Erythroblast (primary cell): ENCODE measurements around the gene PIEZO2.

Experiments
- DNase-seq, 2 experiments: peaks; one replicate each; lab custom pipeline; 2025; lab: John Stamatoyannopoulos, UW
- GATA1 ChIP-seq: IDR thresholded peaks from 2 replicates; pipeline ENCODE4 v1.6.1; 2011; ENCODE audit warnings: low read depth, mild to moderate bottlenecking, control low read depth, low read length, moderate library complexity
- POLR2A ChIP-seq: IDR thresholded peaks from 2 replicates; pipeline ENCODE4 v1.6.1; 2011; ENCODE audit warnings: mild to moderate bottlenecking, low read length

Gene PIEZO2

DNA sequence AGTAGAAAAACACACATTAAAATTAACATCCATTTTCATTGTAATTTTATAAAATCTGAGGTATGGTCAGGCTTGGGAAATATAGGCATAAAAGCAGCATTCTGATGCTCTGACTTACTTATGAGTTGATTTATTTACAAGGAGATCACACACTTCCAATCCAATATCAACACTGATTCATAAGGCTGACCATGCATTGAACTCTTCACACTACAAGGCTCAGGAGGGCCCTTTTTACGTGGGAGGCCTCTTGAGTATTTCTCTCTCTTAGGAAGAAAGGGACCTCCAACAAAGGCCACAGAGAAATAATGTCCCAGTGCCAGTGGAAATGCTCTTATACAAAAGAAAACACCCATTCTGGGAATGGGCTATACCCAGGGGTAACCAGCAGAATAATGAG lies 400.7 kb downstream of the PIEZO2 start:
- TF ChIP-seq POLR2A (no peak), GATA1 (no peak)

DNA sequence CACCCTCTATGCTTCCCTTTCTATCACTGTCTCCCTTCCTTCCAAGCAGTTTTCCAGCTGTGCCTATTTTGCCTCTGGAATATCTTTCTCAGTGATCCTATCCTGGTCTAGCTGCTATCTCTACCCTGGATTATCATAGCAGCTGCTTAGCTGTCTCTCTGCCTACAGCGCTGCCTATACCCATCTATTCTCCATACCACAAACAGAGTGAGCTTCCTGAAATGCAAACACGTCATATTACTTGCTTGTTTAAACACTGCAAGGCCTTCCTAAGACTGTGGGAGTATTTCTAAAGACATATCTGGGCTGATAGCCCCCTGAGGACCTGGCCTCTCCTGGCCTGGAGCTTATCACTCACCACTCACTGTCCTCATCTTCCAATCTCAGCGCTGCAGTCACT lies 403.4 kb downstream of the PIEZO2 start:
- no peak for TF ChIP-seq GATA1
- no peak for TF ChIP-seq POLR2A
- no peak for DNase-seq

More for the DNA sequence above, 400.7 kb downstream of the PIEZO2 start:
- DNase-seq, result no peak

DNA sequence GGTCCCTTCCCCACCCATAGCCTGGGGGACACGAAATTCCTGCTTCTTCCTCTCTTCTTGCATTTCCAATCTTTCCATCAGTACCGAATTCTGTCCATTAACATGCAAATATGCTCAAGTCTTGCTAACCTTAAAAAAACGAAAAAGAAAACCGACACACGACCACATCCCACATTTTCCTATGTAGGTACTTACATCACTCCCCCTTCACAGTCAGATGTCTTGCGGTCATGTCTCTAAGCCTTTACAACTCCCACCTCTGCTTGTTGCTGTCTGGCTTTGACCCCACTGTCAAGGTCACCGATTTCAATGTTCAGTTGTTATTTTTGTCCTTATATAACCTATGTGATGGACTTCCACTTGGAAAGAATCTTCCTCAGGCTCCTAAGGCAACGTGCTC lies 404.1 kb downstream of the PIEZO2 start:
- TF ChIP-seq GATA1 (no peak), POLR2A (no peak)
- DNase-seq, result no peak

DNA sequence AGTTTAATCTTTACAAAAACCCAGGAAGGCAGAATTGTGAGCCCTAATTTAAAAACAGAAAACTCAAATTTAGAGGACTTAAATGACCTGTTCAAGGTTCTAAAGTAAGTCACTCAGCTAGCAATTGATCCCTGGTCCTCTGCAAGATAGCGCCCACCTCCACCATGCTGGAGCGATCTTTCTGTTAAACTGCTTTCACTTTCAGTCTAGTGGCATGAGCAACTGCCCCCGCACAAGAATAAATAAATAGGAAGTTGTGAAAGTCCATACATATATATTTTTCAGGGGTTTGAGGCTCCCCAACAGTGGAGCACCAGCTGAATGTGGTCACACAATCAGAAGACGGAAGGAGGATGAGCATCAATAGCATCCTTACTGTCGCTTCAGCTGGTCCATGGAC lies 405.6 kb downstream of the PIEZO2 start:
- DNase-seq, result no peak
- TF ChIP-seq POLR2A (no peak), GATA1 (no peak)

DNA sequence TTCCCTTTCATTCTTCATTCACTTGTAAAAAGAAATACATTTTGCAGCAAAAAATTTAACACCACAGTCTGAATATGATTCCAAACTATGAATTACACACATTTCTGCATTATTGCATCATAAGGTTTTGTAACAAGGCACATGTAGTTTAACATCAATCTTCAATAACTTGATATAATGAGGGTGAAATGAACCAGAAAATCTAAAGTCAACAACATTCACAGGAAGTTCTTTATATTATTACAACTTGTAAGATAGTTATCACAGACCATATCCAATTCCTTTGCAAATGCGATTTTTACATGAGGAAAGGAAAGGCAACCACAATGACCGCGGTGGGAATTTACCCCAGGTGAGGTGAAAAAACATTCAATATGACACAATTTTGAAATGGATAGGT lies 410.2 kb downstream of the PIEZO2 start:
- TF ChIP-seq GATA1, result no peak
- no peak for TF ChIP-seq POLR2A
- DNase-seq, result peak in 1 of 2 experiments; percentile 39

DNA sequence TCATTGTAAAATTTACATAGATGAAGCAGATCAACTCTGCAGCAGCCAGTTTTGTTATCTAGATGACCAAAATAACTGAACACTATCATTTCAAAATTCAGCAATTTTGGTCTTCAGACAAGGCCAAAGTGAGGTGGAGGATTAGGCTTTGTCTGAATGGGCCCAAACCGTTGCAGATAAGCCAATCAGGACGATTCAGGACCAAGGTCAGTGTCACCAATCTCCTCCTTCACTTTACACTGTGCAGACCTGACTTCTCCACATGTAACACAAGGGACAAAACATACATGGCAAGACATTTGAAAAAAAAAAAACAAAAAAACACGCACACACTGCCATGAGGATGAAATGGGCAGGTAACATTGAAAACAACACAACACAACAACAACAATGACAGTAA lies 412.4 kb downstream of the PIEZO2 start:
- TF ChIP-seq POLR2A (no peak), GATA1 (no peak)

DNA sequence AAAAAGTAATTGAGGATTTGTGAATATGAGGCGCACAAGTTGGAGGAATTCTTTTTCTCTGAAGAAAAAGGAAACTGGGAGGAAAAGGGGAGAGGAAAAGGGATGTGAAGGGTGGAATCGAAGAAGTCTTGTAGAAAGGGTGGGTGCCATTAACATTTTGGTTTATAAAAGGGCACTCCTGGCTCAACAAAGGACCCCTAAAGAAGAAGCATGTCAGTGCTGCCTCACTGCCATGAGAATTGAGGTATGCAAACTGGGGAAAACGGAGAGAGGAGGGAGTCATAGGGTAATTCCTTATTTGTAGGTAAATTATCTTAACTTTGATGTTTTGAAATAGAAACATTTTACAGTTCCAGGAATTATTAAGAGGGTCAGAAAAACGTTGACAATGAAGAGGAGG lies 416.4 kb downstream of the PIEZO2 start:
- DNase-seq, result no peak
- no peak for TF ChIP-seq POLR2A
- no peak for TF ChIP-seq GATA1

More for the DNA sequence above, 412.4 kb downstream of the PIEZO2 start:
- DNase-seq, result peak in 1 of 2 experiments; percentile 12

DNA sequence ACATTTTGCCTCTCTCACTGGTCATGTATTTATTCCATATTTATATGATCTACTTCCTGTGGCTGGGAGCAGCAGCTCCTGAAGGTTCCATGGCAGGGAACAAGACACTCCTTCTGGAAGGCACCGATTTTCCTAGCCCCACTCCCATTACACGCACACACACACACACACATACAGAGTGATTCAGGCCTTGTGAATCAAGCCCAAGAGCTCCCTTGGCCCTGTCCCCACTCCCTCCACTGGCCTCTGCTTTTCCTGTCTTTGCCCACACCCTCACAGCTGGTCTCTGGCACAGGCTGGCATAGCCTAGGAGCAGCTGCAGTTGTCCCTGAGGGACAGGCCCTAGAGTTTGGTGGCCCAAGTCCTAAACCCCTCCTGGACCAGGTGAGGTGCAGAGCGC lies 421.9 kb downstream of the PIEZO2 start:
- TF ChIP-seq POLR2A (no peak), GATA1 (no peak)
- DNase-seq, result no peak

DNA sequence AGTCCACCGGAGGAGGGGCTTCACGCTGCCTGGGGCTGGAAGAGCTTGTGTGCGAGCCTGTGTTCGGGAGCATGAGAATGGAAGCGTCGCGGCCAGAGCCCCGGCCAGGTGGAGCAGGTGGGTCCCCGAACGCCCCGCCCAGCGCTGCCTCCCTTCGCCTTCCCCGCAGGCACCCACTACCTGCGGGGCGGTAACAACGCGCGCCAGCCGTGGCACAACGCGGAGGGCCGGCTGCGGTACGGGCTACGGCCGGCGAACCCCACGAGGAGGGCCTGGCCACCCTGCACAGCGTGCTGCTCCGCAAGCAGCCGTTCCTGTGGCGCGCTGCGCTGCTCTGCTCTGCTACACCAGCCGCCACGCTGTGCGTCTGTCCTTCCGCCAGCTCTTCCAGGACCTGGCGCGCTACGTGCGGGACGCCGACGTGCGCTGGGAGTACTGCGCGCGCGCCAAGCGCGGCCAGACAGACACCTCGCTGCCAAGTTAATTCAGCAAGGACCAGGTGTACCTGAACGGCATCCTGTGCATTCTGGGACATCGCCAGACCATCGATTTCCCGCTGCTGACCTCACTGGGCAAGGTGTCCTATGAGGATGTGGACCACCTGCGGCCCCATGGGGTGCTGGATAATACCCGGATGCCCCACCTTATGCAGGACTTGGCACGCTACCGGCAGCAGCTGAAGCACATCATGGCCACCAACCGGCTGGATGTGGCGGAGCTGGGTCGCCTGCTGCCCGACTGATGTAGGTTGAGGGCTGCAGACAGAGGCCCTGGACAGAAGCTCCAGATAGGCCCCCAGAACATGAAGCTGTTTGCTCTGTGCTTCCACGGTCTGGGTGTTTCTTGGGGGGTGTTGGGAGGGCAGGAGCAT lies 422.9 kb downstream of the PIEZO2 start:
- no peak for DNase-seq
- TF ChIP-seq GATA1 (no peak), POLR2A (no peak)

DNA sequence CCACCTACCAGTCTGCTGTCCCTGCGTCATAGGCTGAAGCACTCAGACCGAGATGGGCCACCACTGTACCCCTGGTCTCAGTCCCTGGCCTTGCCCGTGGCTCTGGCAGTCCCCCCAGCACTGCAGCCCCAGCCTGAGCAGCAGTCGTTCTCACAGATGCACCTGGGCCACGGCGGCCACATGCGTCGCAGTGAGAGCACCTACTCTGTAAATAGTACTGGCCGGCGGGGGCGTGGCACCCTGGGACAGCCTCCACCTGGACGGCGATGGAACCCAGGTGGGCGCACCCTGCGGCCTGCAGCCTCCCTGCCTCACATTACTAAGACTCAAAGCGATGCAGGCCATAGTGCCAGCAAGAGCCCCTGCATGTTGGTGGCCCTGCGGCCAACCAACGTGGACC lies 424.7 kb downstream of the PIEZO2 start:
- no peak for TF ChIP-seq GATA1
- no peak for TF ChIP-seq POLR2A
- no peak for DNase-seq

DNA sequence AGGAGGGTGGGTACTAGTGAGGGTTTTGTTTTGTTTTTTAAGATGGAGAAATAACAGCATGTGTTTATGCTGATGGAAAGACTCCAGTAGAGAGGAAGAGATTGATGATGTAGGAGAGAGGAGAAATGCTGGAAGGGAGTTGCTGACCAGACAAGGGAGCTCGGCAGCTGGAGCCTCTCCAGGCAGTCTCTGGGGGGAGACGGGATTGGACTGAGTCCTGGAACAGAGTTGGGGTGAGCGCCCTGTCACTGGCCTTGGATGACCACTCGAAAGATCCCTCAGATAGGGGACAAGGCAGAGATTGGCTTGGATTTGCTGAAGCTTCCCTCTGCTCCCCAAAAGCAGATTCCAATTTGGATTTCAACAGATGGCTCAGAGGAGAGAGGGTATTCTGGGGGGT lies 425.9 kb downstream of the PIEZO2 start:
- TF ChIP-seq GATA1 (no peak), POLR2A (no peak)
- no peak for DNase-seq

DNA sequence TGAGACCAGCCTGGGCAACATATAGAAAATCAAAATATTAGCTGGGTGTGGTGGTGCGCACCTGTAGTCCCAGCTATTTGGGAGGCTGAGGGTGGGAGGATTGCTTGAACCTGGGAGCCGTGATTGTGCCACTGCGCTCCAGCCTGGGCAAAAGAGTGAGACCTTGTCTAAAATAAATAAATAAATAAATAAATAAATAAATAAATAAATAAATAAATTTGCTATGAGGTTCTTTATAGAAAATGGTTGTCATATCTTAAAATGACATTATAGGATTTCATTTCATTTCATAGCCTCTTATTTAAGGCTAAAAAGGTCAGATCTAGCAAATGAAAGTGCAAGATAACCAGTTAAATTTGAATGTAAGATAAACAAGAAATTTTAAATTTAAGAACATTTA lies 430.6 kb downstream of the PIEZO2 start:
- TF ChIP-seq GATA1 (no peak), POLR2A (no peak)
- DNase-seq, result no peak

DNA sequence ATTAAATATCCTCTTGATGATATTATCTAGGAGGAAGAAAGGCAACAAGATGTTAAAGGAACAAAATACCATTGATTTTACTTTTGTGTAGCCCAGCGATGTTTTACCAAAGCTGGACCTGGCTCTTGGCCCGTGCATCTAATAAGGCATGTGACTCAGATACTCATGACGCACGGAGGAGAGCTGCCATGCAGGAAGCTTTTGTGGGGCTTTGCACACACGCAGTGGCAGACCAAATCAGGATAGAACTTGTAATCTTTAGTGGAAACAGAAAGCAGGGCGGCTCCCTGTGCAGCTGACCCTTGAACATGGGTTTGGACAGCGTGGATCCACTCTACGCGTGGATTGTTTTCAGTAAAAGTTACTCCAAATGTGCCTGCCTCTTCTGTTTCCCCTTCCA lies 433.6 kb downstream of the PIEZO2 start:
- TF ChIP-seq GATA1, result no peak
- no peak for TF ChIP-seq POLR2A
- no peak for DNase-seq

DNA sequence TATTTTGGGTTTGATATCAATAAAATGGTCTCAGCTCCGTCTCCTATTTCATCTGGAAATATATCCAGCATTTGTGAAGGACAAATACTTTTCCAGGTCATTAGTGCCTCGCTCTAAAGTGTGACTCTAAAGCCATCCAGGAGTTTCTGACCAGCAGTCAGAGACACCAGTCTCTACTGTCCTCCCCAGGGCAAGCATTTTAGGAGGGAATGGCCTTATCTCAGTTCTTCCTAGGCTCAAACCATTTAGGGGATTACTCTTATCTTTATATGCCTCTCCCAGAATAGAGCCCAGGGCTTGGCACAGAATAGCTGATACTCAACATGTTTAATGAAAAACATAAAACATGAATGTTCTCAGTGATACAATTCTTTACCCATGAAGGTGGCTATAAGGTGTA lies 436.0 kb downstream of the PIEZO2 start:
- no peak for TF ChIP-seq GATA1
- TF ChIP-seq POLR2A, result no peak
- no peak for DNase-seq

DNA sequence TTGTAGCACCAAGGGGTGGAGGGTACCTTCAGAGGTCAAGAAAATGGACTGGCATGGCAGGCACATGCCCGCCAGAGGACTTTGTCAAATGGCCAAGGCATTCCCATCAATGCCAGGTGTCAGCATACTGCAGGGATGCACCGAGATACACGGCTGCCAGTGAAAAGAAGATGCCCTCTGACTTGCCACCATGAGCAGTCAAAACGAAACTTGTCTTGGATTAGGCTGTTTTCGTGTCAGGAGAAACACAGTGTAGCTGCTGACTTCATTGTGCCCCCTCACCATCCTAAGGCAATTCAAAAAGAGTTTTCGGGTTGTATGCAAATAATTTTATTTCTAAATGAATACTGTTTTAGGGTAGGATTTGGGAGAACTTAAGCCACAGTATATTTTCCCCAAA lies 442.1 kb downstream of the PIEZO2 start:
- TF ChIP-seq POLR2A (no peak), GATA1 (no peak)
- no peak for DNase-seq
